GM19043 (cell line): ENCODE data around the gene CLCN7.

Source experiments
- ATAC-seq: cut with Tn5 transposase; IDR thresholded peaks from one replicate; pipeline ENCODE4 v1.9.1; 2021; ENCODE audit warnings: low read depth; ENCODE audit not compliant: unreplicated experiment

The CLCN7 gene

GRCh38 chr16:1432388-1433262 is 42.2 kb downstream of the CLCN7 start:
- no peak for ATAC-seq

DNA sequence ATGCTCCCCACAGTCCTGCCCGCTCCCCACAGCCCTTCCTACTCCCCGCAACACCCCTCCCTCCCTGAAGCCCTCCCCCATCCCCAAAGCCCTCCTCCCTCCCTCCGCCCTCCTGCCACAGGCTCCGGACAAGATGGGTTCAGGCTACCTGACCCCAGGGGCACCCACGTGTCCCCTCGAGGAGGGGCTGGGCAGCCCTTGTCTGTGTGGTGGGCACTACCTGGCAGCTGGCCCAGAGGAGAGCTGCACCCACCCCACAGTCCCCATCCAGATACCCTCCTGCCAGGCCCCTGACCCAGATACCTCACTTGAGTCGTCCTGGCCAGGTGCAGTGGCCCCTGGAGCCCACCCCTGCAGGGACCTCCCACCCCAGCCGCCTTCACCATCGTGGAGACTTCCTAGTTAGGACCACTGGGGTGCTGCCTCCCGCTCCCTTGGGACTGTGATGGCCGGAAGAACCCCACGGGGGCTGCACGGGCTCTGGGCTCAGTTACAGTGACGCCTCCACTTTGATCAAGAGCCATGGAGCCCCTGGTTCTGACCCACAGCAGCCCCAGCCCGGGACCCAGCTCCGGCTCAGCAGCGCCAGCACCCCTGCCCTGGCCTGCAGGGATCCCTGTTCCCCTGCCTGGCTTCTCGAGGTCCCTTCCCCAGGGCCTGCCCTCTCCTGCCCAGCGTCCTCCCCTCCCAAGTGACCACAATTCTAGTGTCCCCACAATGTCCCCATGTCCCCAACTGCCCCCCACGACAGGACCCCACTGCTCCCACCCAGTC is 43.1 kb downstream of the CLCN7 start:
- no peak for ATAC-seq

- ATAC-seq, result no peak
These were observed 43.9 kb downstream of the CLCN7 start, which contains the start of gene PERCC1 for GRCh38 chr16:1430759-1431496. TSS of gene PERCC1 (plus strand) at chr16:1431078. CDS start at chr16:1432594, 1,516 bp downstream.

GRCh38 chr16:1430214-1430758 is 44.5 kb downstream of the CLCN7 start:
- no peak for ATAC-seq

DNA sequence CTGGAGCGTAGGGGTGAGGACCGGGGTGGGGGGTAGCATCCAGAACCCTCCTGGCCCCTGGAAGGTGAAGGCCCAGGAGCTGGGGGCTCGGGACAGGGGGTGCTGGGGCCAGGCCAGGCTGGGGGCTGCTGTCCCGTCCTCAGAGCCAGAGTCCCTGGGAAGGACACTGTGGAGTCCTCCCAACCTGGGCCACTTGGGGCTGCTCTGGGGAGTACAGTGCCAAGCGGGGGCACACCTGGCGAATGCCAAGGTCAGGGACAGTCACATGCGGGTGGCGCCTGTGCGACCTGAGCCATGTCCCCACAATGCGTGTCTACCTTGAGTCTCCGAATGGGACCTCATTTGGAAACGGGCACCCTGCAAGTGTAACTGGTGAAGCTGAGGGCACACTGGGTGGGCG is 45.2 kb downstream of the CLCN7 start:
- no peak for ATAC-seq

DNA sequence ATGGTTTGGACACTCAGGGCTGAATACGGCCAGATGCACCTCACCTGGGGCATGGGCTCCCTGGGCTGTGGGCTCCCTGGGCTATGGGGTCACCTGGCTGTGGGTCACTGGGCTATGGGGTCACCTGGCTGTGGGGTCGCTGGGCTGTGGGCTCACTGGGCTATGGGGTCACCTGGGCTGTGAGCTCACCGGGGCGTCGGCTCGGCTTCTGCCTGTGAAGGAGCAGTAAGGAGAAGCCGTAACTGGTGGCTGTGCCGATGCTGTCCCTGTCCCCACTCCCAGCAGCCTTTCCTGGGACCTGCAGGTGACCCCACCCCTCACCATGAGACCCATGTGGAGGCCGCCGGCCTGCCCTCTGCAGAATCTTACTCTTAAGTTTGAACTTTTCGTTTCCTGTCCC is 45.8 kb downstream of the CLCN7 start:
- no peak for ATAC-seq

DNA sequence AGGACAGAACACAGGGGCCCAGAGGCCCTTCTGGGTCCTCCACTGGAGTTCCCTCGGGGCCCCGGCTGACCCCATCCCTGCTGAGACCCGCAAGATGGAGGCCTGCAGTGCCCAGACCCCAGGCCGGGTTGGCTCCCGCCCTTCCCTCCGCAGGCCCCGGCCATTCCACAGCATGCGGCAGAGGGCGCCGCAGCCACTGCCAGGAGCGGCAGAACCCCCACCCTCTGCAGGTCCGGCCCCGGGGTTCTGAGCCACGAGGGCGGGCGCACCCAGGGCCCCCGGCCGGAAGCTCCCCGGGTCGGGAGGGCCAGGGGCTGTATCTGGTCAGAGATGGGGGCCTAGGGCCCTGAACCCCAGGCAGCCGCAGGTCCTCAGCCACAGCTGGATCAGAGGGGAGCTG is 46.3 kb downstream of the CLCN7 start:
- no peak for ATAC-seq

DNA sequence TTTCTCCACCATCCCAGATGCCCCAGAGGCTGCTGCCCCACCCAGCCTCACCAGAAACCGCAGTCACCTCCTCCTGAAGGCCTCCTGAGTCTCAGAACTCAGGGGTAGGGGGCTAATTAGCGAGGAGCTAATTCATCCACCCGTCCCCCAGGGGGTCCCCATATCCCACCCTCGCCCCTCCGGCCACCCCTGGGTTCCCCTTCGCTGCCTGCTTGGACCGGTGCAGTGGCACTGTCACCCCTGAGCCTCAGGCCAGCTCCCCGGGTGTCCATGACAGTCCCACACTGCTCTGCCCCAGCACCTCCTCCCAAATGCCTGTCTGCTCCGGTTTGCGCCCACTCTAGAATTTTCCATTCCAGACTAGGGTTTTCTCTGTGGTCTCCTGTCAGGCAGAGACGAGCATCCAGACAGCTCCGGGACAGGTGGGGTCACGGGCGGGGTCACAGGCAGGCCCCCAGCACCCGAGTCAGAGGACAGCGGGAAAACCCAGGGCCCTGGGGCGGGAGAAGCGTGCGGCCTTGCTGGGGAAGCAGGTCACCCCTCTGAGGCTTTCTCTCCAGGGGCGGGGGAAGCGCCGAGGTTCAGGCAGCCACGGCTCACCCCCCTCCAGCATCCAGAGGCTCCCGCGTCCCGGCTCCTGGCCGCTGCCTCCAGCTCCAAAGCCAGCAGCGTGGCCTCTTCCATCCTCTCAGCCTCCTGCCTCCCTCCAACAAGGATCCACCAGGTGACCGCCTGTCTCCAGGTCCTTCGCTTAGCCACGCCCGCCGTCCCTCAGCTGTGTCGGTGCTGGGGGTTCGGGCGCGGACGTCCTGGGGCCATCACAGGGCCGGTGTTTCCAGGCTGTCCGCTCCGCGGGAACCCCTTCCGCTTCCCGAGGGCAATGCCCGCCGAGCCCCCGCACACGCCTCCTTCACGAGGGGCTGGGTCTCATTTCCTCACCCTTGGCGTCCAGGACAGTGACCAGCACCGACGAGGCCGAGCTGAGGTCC is 47.1 kb downstream of the CLCN7 start:
- no peak for ATAC-seq

DNA sequence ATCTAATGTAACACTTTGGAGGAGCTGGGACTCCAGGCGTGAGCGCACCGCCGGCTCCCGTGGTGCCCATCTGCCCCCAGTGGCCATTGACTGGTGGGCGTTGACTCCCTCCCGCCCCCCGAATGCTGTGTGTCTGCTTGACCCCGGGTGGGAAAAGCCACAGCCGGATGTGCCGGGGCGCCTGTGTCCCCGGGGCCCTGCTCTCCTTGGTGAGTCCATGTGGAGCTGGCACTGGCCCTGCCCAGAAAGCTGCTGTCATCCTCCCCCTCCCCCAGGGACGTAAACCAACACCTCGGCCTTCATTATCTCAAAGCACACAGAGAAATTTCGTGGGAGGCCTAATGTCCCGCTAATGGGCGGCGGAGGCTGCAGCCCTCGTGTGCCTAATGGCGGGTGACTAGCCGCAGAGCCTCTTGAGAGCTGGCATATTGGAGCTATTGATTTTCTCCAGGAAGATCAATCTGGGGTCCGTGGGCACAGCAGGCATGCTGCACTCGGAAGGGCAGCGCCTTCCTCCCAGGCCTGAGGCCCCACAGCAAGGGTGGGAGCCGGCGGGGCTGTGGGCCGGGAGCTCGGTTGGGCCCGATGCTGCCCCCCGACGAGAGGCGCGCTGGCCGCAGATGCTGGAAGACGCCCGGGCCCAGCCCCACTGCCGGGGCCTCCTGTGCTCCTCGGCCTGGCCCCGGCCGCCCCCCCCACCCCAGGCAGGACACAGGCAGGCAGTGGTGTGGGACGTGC is 47.9 kb downstream of the CLCN7 start:
- ATAC-seq, result no peak

GRCh38 chr16:1425616-1426370 is 49.0 kb downstream of the CLCN7 start:
- no peak for ATAC-seq

DNA sequence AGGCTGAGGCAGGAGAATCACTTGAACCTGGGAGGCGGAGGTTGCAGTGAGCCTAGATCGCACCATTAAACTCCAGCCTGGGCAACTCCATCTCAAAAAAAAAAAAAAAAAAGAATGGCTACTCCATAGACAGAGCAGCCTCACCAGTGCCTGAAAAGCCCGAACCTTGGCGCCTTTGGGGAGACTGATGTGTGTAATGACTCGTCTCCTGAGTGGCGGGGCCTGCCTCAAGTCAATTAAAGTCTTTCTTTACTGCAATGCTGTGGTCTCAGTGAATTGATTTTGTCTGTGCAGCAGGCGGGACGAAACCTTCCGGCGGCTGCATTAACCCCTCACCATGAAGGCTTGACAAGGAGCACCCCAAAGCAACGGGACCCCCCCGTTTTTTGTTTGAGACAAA is 50.8 kb downstream of the CLCN7 start:
- no peak for ATAC-seq

DNA sequence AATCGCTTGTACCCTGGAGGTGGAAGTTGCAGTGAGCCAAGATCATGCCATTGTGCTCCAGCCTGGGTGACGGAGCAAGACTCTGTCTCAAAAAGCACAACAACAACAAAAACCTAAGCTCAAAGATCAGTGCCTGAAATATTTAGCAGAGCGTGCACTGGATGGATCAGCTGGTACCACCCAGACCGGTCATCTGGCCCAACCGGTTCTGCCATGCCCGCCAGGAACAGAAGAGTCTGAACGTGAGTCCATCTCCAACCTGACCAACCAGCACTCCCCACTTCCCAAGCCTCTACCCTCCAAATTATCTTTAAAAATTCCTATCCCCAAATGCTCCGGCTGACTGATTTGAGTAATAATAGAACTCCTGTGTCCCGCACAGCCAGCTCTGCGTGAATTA is 52.8 kb downstream of the CLCN7 start:
- ATAC-seq, result no peak

DNA sequence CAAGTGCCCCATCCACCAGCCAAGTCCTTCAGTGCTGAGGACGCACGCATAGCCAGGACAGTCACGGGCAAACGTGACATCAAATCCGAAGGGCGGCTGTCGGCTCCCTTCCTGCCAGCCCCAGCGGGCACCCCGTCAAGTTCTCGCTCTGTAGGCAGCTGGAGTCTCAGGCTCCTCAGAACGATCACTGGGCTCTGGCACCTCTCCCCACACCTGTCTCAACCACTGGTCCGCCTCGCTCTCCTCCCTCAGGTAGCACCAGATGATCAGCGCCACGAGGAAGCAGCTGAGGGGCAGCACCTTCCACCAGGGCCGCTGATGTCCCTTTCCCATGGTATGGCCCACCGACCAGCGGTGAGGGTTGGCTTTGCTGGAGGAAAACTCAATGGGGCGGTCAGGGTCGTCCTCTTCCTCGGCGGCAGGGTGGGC is 54.7 kb downstream of the CLCN7 start:
- no peak for ATAC-seq

- no peak for ATAC-seq
These were observed 58.3 kb downstream of the CLCN7 start for GRCh38 chr16:1416521-1416941.

DNA sequence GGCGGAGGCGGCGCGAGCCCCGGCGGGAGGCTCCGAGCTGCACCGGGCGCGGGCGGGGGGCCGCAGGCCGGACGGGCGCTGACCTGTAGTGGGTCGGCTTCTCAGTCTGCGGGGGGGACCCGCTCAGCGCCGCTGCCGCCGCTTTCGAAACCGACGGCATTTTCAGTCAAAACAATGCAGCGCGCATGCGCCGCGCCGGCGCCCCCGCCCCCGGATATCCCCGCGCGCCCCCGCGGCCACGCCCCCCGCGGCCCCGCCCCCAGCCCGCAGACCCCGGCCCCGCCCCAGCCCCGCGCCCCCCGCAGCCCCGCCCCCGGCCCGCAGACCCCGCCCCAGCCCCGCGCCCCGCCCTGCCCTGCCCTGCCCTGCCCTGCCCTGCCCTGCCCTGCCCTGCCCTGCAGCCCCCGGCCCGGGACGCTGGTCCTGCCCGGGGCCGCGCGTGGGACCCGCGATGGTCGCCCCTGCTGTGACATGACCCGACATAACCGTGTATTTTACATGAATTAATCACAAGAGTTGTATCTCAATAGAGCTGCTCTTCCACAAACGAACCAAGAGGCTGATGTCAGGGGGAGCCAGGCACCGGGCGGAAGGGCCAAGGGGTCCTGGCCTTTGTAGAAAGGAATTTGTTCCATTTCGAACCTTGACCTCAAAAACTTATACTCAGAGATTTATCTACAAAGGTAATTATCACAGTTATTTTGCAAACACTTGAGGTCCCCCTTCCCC is 60.1 kb downstream of the CLCN7 start, which contains the start of gene UNKL:
TSS of gene UNKL (minus strand) at position 173 of the 729 bp plus-strand sequence. CDS start at position 160, 13 bp downstream.
- no peak for ATAC-seq

- no peak for ATAC-seq
These were observed 60.9 kb downstream of the CLCN7 start for GRCh38 chr16:1413684-1414531.
